ENCODE measurements around the gene VPS51.

GRCh38 chr11:65114538-65115171 is 18.6 kb downstream of the VPS51 start:
- no peak for TF ChIP-seq ZFX (CRISPR knock-in tag; IDR thresholded peaks at IDR 0.05)
- TF ChIP-seq ILK (tag; IDR thresholded peaks at IDR 0.05; ENCODE audit: borderline replicate concordance, low read depth), result no peak
- TF ChIP-seq CTCF (IDR thresholded peaks at IDR 0.05 in 2 of 3, conservative IDR thresholded peaks at IDR 0.05 in 1 of 3; ENCODE audit: insufficient read depth in 2 of 3, low read depth in 1 of 3, low read length in 3 of 3), result no peak
- no peak for TF ChIP-seq JUN (IDR thresholded peaks at IDR 0.05; ENCODE audit: borderline replicate concordance, low read depth, low read length)
- TF ChIP-seq JUN (CRISPR knock-in tag; IDR thresholded peaks at IDR 0.05; ENCODE audit: borderline replicate concordance), result no peak
- no peak for TF ChIP-seq ZNF639 (CRISPR knock-in tag; conservative IDR thresholded peaks at IDR 0.05 in 1 of 2, IDR thresholded peaks at IDR 0.05 in 1 of 2)
- TF ChIP-seq, protein P1, sequence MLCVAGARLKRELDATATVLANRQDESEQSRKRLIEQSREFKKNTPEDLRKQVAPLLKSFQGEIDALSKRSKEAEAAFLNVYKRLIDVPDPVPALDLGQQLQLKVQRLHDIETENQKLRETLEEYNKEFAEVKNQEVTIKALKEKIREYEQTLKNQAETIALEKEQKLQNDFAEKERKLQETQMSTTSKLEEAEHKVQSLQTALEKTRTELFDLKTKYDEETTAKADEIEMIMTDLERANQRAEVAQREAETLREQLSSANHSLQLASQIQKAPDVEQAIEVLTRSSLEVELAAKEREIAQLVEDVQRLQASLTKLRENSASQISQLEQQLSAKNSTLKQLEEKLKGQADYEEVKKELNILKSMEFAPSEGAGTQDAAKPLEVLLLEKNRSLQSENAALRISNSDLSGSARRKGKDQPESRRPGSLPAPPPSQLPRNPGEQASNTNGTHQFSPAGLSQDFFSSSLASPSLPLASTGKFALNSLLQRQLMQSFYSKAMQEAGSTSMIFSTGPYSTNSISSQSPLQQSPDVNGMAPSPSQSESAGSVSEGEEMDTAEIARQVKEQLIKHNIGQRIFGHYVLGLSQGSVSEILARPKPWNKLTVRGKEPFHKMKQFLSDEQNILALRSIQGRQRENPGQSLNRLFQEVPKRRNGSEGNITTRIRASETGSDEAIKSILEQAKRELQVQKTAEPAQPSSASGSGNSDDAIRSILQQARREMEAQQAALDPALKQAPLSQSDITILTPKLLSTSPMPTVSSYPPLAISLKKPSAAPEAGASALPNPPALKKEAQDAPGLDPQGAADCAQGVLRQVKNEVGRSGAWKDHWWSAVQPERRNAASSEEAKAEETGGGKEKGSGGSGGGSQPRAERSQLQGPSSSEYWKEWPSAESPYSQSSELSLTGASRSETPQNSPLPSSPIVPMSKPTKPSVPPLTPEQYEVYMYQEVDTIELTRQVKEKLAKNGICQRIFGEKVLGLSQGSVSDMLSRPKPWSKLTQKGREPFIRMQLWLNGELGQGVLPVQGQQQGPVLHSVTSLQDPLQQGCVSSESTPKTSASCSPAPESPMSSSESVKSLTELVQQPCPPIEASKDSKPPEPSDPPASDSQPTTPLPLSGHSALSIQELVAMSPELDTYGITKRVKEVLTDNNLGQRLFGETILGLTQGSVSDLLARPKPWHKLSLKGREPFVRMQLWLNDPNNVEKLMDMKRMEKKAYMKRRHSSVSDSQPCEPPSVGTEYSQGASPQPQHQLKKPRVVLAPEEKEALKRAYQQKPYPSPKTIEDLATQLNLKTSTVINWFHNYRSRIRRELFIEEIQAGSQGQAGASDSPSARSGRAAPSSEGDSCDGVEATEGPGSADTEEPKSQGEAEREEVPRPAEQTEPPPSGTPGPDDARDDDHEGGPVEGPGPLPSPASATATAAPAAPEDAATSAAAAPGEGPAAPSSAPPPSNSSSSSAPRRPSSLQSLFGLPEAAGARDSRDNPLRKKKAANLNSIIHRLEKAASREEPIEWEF (CRISPR knock-in tag; IDR thresholded peaks at IDR 0.05), result no peak
- no peak for TF ChIP-seq ATF7 (IDR thresholded peaks at IDR 0.05)
- TF ChIP-seq, protein P2, sequence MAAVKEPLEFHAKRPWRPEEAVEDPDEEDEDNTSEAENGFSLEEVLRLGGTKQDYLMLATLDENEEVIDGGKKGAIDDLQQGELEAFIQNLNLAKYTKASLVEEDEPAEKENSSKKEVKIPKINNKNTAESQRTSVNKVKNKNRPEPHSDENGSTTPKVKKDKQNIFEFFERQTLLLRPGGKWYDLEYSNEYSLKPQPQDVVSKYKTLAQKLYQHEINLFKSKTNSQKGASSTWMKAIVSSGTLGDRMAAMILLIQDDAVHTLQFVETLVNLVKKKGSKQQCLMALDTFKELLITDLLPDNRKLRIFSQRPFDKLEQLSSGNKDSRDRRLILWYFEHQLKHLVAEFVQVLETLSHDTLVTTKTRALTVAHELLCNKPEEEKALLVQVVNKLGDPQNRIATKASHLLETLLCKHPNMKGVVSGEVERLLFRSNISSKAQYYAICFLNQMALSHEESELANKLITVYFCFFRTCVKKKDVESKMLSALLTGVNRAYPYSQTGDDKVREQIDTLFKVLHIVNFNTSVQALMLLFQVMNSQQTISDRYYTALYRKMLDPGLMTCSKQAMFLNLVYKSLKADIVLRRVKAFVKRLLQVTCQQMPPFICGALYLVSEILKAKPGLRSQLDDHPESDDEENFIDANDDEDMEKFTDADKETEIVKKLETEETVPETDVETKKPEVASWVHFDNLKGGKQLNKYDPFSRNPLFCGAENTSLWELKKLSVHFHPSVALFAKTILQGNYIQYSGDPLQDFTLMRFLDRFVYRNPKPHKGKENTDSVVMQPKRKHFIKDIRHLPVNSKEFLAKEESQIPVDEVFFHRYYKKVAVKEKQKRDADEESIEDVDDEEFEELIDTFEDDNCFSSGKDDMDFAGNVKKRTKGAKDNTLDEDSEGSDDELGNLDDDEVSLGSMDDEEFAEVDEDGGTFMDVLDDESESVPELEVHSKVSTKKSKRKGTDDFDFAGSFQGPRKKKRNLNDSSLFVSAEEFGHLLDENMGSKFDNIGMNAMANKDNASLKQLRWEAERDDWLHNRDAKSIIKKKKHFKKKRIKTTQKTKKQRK (IDR thresholded peaks at IDR 0.05; ENCODE audit: borderline replicate concordance, low read depth, low read length), result no peak
- TF ChIP-seq FIP1L1 (IDR thresholded peaks at IDR 0.05; ENCODE audit: low read depth, low read length, poor library complexity, severe bottlenecking), result no peak

Data from K562 (cell line).